GM04504 (cell line): ENCODE data around the gene CIITA.

Experiments
- DNase-seq: peaks from one replicate; pipeline ENCODE4 v3.0.0-alpha.2; 2012; ENCODE audit warnings: low read depth

Gene CIITA

GRCh38 chr16:10979717-10980601 is 103.0 kb downstream of the CIITA start:
- peak; percentile 34 for DNase-seq

DNA sequence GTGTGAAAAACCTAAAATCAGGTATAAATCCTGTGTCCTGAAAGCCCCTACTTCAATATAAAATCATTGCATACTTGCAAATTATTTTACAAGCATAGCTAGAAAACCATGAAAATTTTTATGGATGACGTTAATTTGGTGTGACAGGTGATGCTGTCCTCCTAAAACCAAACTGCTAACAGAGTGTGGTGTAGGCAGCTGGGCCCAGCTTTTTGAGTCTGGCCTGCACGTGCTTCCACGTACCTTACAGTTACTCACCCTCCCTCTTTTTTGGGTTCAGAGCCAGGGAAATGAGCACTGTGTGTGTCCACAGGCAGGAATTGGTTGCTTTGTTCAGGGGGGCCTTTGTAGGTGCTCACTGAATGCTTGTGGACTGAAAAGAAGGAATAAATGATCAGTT is 103.8 kb downstream of the CIITA start:
- no peak for DNase-seq

- DNase-seq = no peak
These were observed 104.8 kb downstream of the CIITA start for GRCh38 chr16:10981697-10982216.

DNA sequence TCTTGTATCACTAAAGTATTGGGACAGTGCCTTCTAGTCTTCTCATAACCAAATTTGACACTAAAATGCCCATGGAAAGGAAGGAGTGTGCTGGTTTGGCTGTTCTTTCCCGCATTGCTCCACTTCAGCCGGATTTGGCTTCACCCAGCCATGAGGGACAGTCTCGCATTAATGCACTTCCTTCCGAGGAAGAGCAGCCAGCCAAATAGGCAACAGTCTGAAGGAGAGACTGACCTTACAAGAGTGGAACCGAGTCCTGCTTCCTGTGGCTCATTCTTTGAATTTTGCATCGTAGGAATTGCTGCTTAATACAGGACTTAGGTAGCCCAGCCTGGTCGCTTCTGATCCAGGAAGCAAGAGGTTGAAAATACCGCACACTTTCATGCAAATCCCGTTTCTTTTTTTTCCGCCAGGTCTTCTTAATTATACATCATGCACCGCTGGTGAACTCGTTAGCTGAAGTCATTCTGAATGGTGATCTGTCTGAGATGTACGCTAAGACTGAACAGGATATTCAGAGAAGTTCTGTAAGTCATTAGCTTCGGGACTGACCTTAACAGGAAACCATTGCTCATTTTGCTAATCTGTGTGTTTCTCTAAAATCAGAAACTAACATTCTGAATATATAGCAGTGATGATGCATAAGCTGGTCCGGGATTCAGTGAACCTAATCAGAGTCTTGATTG is 105.6 kb downstream of the CIITA start:
- no peak for DNase-seq

DNA sequence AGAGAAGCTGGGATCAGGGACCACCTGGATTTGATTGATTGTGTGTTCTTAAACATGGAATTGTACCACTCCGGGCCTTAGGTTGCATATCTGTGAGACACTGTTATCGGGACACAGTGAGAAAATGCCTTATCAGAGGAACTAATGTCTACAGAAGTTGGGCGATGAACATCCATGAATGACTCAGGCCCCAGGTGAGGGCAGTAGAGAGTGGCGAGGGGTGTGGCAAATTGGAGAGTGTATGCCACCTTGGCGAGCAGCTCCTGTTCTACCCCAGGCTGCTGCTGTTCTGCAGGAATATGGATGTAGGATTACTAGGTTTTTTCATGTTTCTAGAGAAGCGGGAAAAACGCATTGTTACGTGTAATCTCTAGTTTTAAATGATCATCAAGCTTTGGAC is 106.2 kb downstream of the CIITA start:
- DNase-seq = no peak

- DNase-seq = peak; percentile 82
These were observed 107.5 kb downstream of the CIITA start for GRCh38 chr16:10984509-10984908.
